Left renal pelvis (tissue), 4 donors: ENCODE measurements around the gene ACTR10. TPM values are rescaled to one million over a fixed set of nuclear protein-coding genes. Genes with fewer than 3 reads are reported as not detected.

Source experiments
- DNase-seq, 4 donors: peaks; one replicate each; pipeline ENCODE4 v3.0.0-alpha.2; 2013; ENCODE audit warnings: low read depth in 4 of 4, low spot score in 3 of 4
- polyA plus RNA-seq, 4 donors: library from polyadenylated mRNA; unstranded; fragments of 120-200 nt; gene quantifications; one replicate each; pipeline ENCODE4 v1.2.1, GENCODE V29; 2013; ENCODE audit not compliant: insufficient read length in 4 of 4

ACTR10 gene
- polyA plus RNA-seq, result 100 to 1,000 TPM in 3 of 4 donors, 10 to 100 TPM in 1; 96.7 to 115 (median 106) TPM

DNA sequence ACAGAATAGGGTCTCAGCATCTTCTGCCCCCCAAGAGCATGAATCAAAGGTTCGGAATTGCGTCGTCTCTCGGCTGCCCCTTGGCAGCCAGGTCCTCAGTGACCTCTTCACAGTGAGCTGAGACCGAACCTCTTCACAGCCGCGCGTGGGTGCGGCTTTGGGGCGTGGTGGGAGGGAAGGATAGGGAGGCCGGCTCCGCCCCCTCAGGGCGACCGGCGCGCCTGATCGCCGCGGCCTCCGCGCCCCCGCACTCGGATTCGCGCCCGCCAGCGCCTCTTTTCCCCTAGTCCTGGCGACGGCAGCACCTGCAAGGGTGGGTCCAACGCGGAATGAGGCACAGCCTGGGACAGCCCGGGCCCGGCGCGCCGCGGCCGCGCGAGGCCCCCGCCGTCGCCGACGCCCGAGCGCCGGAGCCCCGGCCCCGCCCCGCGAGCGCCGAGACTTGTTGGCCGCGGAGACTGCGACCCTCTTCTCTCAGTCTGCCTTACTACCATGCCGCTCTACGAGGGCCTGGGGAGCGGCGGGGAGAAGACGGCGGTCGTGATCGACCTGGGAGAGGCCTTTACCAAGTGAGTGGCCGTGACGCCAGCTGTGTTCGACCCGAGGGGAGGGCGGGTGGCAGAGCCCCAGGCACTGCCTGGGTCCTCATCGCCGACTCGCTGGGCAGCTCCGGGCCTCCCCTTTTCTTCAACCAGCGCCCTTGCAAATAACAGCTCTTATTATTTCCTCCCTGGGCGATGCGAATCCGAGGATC lies at the start of gene ACTR10:
TSS of gene ACTR10 (plus strand) at position 424 of the 754 bp plus-strand sequence. CDS start at position 493, 69 bp downstream.
- peak; percentile 64 to 77 (median 74) for DNase-seq

DNA sequence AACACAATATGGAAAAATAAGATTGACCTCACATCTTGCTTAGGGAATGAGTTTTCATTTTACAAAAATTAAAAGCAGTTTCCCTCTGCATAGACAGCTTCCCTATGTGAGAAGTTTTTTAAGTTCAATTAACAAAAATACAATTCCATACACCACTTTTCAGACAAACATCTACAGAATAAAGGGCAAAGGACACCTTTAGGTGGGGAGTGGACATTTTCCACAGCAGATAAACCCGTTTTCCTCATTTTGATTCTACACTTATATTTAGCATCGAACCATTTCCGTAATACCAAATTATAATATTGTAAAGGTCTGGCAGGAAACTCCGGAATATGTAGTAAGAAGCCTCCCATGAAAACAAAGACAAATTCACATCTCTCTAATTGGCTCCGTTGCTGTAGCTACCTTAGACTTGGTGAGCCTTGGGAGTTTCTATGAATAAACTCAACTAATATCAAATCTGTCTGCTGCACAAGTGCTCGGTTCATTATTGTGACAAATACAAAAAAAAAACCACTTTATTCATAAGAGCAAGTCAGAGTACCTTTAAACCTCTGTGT lies 49.6 kb upstream of the ACTR10 start:
- no peak for DNase-seq

DNA sequence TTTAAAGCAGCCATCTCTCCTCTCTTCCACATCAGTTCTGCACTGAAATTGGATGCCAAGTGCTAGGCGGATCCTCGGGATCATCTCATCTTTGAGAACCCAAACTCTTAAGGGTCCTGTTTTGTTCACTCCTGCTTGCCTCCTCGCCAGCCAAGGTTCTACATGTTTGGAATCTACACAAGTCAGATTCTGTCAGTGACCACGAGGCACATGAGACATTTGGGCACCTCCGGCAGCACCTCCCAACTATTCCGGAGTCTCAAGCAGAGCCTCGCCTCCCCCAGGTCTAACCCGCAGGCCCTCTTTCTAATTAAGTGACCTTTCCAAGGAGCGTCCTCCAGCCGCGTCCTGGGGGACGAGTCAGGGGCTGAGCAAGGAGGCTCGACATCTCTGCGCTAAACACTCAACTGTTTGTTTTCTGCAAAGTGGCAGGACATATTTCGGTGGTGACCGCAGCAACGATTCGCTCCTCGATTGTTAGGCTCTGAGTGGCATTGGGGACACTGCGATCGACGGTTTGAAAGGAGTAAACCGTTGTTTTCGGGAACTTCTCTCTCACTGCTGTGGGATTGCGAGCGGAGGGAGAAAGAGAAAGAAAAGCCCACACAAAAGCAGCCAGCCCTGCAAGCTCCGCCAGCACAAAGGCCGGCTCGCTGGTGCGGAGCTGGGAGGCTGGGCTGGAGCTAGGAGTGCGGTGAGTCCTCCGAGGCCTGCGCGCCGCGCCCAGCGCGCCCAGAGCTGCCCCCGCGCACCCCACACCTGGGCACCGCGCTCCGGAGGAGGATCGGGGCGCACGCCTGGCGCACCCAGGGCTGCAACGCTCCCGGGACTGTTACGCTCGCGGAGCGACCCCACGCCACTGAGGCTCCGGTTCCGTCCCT lies 48.6 kb upstream of the ACTR10 start:
- peak in 3 of 4 donors; percentile 26 to 54 (median 36) for DNase-seq

DNA sequence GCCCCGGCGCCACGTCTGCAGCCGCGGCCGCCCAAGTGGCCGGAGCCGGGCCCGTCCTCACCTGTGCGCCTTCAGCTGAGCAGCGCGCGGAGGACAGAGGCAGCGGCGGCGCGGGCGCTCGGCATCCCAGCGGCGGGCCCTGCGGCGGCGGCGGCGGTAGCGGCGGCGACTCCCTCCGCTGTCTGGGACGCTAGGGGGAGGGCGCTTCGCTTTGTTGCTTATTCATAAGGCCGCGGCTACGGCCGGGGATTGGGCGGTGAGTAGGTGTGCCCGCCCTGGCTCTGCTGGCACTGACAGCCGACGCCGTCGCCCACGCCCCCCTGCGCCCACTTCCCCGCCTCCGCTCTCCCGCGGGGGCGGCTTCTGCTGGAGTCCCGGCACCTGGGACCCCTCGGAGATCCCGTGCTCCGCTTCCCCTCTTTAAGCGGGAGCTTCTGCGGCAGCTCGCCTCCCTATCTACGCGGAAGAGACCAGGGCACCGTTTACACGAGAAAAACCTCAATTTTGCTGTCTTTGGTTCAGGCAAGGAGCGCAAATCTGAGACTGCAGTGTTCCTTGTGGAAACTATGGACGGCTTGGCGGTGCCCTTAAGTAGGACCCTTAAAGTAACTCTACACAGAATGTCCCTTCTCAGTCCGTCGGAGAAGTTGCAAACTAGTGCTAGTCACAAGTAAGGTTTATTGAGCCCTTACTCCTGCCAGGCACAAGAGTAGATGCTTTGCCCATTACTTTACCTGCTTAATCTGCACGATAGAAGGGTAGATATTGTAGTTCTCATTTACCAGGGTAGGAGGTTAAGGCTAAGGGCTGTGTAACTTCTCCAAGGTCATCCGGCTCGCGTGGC lies 47.7 kb upstream of the ACTR10 start, which contains the start of gene ARMH4:
TSS of gene ARMH4 (minus strand) at position 200 of the 844 bp plus-strand sequence. CDS start 12,855 bp downstream, outside the sequence.
- DNase-seq, result peak; percentile 64 to 82 (median 78)

DNA sequence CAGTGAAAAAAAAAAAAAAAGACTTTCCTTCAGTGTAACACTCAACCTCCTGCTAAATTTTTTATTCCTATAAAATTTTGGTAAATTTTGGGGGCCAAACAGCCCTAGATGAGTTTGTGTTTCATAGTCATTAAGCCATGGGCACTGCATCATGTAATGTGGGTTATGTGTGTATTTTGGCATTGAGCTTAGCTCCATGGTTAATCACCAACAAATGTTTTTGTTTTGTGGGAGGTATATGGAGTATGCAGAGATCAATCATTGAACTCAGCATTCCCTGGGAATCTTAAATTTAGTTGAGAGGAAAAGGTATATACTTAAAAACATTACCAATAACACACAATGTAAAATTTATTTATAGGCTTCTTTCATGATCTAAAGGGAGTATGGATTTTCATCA lies 39.4 kb upstream of the ACTR10 start:
- no peak for DNase-seq

DNA sequence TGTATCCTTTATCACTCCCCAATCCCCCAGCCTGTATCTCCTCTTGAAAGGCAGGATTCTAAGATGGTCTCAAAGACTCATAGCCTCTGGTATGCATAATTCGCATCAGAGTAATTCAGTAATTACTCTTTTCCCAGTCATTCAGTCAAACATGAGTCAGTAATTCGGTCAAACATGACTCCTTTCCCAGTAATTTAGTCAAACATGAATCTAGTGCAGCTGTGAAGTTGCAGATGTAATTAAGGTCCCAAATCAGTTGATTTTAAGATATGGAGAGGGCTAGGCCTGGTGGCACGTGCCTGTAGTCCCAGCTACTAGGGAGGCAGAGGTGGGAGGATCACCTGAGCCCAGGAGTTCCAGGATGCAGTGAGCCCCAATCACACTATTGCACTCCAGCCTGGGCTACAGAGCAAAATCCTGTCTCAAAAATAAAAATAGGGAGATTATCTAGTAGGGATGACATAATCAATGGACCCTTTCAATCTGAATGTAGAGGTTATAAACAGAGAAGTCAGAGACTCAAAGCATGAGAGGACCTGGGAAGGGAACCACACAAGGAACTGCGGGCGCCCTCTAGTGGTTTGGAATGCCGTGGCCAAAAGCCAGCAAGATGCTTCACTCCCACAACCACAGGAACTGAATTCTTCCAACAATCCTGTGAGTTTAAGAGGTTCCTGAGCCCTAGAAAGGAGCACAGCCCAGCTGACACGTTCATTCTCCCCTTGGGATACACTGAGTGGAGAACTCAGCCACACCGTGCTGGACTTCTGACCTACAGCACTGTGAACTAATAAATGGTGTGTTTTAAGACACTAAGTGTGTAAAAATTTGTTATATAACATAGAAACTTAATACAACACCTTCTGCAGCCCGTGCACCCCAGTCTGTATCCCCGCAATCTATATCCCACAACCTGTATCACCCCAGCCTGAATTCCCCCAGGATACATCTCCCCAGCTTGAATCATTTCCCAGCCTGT lies 33.7 kb upstream of the ACTR10 start:
- peak in 2 of 4 donors; percentile 52 to 59 for DNase-seq

DNA sequence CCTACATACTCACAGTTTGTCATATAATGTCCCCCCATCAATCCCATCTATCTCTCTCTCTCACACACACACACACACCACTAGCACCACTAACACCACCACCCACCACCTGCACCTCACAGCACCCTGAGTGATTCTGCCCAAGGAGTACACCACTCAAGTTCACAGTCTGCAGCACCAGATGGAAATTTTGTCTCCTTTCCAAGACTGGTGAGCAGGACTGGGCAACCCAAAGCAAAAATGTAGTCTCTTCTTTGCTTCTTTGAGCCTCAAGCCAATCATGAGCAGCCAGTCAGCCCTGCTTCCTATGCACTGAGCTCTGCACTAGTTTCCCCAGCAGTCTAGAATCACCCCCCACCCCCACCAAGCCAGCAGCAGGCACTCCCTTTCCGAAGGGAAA lies 32.9 kb upstream of the ACTR10 start:
- no peak for DNase-seq

DNA sequence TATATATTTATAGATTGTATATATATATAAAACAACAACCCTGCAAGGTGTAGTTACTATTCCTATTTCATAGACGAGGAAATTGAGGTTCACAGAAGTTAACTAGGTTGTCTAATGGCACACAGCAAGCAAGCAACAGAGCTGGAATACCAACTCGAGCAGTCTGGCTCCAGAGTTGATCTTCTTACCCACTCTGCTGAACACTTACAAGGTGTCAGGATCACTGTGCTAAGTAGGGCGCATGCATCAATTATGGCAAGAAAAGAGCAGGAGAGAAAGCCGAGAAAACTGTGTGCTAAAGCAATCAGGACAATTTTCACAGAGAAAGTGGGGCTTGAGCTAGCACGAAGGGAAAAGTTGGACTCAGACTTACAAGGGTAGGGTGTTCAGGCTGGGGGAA lies 32.1 kb upstream of the ACTR10 start:
- DNase-seq, result no peak

DNA sequence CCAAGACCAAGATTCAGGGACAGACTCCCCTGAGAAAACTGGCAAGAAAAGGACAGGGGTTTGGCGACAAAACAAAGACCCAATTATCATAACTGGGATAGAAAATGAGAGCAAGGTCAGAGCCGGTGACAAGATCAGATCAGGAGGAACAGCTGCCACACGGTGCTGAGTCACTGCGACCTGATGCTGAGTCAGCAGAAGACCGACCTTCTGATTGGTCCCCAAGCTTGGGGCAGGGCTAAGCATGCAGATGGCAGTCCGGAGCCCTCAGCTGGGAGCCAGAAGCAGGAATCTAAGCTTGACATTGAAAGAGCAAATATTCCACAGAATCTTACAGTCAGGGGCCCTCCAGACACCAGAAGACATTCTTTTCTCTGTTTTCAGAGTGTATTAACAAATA lies 28.9 kb upstream of the ACTR10 start:
- peak in 2 of 4 donors; percentile 24 to 36 for DNase-seq

DNA sequence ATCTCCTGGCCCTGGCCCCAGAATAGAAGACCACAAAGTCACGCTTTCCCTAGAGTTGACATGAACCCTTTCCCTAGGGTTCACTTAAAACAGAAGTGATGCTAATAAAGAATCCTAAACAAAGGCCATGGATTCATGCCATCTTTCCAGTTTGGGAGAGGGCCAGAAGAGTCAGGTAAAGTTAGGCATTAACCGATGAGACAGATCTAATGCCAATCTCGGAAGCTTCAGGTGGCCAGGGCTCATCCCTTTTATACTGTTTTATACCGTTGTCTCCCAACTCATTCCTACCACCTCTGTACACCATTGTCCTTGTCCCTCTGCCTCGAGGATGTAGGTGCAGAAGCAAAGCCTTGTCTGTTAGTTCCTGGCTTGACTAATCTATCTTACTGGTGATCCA lies 22.8 kb upstream of the ACTR10 start:
- no peak for DNase-seq

DNA sequence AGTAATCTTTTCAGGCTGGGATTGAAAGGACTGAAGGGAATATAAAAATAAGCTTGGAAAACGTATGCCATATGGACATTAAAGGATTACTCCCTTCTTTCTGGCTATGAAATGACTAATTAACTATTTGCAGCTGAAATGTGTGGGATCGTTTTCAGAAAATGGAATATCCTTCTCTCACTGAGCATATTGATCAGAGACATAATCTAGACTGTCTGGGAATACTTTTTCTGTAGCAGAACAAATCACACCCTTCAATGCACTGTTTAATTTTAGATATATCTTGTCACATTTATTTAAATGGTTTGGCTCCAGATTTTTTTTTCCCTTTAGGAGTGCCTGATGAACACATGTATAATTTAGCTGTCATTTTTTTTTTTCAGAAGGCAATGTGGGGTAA lies 10.8 kb upstream of the ACTR10 start:
- DNase-seq, result no peak

DNA sequence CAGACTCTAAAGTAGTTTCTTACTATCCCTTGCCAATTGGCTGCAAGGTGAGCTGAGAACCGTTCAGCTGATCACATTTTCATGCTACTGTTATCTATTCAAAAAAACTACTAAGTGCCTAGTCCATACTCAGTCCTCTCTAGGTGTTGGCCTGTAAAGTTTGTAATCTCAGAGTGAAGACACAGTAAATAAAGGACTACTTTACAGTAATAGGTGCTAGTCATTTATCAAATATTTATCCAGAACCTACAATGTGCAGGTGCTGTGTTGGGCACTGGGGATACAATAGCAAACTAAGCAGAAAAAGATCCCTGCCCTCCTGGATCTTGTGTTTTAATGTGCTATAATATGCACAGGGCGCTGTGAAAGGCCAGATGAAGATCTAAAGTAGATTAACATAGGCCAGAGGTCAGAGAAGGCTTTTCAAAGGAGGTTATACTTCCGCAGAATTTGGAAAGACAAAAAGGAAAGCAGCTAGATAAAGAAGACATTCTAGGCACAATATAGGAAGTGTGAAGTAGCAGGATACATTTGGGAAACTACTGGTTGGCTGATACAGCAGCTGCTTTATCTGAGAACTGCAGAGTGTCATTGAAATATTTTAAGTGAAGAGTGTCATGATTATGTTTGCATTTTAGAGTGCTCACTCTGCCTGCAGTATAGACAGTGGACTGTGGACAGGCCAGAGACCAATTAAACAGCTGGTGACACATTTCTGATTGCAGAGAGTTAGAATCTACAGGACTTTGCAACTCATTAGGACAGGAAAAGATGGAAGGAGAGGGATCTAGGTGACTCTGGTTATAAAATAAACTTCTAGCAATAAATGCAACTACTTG lies 8.0 kb upstream of the ACTR10 start:
- DNase-seq, result no peak

DNA sequence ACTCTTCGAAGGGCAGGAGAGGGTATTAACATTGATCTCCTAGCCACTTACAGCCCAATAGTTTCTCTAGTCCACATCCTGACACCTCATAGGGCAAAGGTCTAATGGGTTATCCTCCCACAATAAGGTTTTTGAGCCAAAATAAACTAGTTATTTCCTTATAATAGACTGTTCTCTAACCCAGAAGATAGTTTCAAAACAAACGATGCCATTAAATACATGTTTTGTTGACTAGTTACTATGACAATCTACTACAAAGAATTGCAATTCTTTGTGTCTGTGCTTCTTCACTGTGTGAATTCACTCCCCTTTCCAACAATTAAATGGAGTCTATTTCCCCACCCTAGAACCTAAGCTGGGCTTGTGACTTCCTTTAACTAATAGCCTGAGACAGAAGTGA lies 6.4 kb upstream of the ACTR10 start:
- DNase-seq, result no peak

DNA sequence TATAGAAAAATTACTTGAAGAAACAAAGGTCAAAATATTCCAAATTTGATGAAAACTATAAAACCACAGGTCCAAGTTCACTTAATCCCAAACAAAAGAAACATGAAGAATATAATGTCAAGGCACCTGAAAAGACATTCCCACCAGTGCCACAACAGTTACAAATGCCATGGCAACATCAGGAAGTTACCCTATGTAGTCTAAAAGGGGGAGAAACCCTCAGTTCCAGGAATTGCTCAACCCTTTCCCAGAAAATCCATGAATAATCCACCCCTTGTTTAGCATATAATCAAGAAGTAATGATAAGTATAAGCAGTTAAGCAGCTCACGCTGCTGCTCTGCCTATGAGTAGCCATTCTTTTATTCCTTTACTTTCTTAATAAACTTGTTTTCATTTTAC lies 3.8 kb upstream of the ACTR10 start:
- DNase-seq, result no peak

DNA sequence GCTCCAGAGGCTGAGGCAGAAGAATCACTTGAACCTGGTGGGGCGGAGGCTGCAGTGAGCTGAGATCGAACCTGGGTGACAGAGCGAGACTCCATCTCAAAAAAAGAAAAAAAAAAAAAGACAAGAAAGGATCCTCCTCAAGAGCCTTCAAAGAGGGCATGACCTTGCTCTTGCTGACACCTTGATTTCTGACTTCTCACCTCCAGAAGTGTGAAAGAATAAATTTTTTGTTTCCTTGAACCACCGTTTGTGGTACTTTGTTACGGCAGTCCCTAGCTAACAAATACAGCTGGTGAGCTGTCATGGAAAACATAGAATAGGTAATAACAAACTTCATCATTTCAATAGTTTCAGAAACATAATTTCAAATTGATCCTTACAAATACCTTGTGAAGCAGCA lies 1.9 kb upstream of the ACTR10 start:
- no peak for DNase-seq

DNA sequence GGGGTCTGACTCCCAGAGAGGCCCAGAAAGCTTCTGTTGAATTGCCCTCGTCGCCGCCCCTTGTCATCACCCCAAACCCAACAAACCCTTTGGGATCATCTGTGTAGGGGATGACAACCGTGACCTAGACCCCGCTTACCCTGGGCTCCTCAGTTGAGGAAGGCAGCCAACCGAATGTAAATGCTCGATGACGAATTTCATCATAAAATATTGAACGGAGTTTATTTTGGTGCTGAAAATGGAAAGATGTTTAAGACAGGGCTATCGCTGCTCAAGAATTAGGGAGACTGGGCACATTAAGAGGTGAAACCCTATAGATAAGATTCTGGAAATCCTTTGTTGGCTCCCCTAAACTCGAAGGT lies 512 bp downstream of the ACTR10 start:
- peak in 2 of 4 donors; percentile 0 to 12 for DNase-seq

DNA sequence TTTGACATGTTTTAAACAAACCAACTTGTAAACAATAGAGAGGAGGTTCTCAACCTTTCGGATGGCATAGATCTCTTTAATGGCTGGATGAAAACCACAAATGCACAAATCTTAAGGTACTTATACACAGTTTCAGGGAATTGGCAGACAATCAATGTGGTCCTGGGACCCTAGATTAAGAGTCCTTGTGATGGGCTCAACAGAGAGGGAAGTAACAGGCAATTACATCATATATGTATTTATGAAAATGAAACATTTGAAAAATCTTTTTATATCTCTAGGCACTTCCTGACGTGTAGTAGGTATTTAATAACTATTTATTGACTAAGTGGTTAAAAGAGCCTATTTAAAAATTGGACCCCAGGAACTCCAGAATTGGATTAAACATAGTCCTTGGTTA lies 897 bp downstream of the ACTR10 start:
- no peak for DNase-seq

DNA sequence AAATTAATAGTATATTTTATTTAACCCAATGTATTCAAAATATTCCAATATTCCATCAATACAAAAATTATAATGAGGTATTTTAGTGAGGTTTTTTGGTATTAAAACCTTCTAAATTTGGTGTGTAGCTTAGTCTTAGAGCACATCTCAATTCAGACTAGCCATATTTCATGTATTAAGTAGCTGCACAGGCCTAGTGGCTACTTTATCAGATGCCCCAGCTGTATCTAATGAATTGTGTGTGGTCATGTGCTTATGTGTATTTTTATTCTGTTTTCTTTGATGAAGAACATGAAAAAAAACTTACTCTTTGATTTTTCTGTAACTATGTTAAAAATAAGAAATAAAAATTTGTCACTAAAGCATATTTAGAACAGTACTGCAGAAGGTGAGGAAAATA lies 13.2 kb downstream of the ACTR10 start:
- no peak for DNase-seq
